GM20000 (cell line): ENCODE measurements around the gene ADGRF1.

ENCODE experiments used
- DNase-seq: peaks from one replicate; pipeline ENCODE4 v3.0.0; 2012; ENCODE audit warnings: low spot score
- CTCF ChIP-seq: IDR thresholded peaks from 2 replicates; pipeline ENCODE4 v1.5.1; 2012; ENCODE audit warnings: mild to moderate bottlenecking, control low read depth; ENCODE audit errors: extremely low read depth, missing control alignments

The ADGRF1 gene

GRCh38 chr6:47047097-47047478, 5.0 kb upstream of the ADGRF1 start:
- DNase-seq, result no peak
- no peak for TF ChIP-seq CTCF

DNA sequence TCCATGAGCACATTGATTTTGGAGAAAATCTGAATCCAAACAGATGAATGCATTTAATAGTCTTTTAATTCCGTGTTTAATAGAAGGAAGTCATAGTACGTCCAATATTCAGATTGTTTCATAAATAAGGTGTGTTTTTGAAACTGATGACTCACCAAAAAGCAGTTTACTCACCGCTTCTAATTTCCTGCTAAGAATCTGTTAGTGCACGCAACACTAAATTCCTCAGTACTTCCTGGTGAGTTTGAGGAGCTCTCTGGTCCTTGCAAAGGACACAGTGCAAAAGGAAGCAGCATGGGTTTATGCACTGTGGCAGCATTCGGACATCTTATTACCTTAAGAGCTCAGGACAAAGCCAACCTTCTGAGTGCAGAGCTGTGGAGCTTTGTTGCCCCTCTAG, 2.3 kb upstream of the ADGRF1 start:
- no peak for DNase-seq
- no peak for TF ChIP-seq CTCF

DNA sequence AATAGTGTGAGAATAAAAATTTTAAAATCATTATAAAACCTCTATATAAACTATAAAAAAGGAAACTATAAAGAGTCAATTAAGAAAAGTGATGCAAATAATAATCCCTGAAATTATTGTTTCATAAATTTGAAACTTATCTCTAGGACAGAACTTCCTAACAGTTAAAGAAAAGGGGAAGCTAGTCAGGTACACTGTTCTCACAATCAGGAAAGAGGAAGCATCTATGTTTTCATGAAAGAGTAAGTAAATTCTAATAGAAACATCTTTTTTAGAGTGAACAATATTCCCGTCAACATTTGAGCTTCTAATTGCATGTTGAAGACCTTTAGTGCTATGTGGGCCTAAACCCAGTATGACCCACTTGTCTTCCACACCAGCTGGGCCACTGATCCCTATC, 1.2 kb upstream of the ADGRF1 start:
- no peak for DNase-seq
- no peak for TF ChIP-seq CTCF

DNA sequence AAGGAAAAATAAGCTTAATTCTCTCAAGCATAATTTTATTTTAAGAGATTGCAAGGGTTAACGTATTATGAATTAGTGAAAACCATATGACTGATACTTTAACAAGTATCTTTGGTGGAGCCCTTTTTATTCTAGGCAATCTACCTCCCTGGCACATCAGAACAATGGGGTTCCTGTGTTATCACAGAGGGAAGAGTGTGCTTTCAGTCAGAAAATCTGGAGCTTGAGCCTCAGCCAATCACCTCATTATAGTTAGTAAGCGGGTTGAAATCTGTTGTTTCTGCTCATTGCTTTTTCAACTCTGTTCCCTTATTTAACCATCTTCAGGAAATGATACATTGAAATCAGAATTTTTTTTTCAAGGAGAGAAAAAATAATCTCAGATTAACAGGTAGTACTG, 391 bp downstream of the ADGRF1 start:
- no peak for DNase-seq
- no peak for TF ChIP-seq CTCF

GRCh38 chr6:47034926-47035325, 7.2 kb downstream of the ADGRF1 start:
- TF ChIP-seq CTCF, result no peak
- no peak for DNase-seq

- no peak for DNase-seq
- no peak for TF ChIP-seq CTCF
Measured at GRCh38 chr6:47034421-47034820, 7.7 kb downstream of the ADGRF1 start.

DNA sequence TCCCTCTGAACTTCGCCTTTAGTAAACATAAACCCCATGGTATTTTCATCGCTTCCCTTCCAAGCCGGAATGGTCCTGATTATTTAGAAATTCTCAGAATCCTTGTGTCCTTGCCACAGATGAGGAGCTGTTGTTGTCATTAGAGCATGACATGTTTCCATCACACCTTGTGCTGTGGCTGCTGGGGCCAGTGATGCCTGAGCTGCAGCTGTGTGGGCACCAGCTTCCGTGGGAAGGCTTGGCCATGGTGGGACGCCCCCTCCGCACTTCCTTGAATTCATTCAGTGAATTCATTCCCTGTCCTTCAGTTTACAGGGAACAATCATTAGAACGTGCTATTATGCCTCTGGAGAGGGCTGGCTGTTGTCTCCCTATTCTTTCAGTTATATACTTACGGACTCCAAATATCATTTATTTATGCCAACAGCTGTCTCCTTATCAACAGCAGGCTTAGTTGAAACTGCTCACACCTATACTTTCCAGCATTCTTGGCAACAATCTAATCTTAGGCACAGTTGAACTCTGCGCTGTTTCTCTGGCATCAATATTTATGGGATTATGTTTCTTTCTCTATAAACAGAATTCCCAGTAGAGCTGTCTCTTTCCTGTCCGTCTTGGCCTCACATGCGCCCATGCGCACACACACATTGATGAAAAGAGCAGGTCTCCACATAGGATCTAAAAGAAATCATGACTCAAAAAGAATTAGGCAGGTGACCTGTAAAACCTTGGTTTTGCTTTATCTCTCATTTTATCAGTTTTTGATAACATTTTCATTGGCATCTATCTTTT, 9.0 kb downstream of the ADGRF1 start:
- TF ChIP-seq CTCF, result no peak
- DNase-seq, result no peak
